GM12875 (cell line): ENCODE data around the gene TAF11L4.
"Not testable (repeated sequence)": the region's sequence is repeated elsewhere in the genome, so short reads cannot be mapped to it uniquely, and the experiment has no call there.

Experiments used
- H3K4me3 ChIP-seq: one replicate; pipeline ENCODE4 v1.5.1; 2011; ENCODE audit warnings: low read depth, low read length, control low read depth
- CTCF ChIP-seq: IDR thresholded peaks from 2 replicates; pipeline ENCODE4 v1.5.1; 2011; ENCODE audit warnings: low read depth, mild to moderate bottlenecking, control low read depth, inconsistent platforms, low read length, moderate library complexity, borderline replicate concordance; ENCODE audit not compliant: insufficient read depth

Gene TAF11L4

GRCh38 chr5:17521501-17521900, at the start of gene TAF11L4:
Gene TAF11L4 (plus strand): TSS chr5:17521801.
- not testable (repeated sequence) for H3K4me3 ChIP-seq

- not testable (repeated sequence) for H3K4me3 ChIP-seq
These were observed 46.5 kb upstream of the TAF11L4 start for GRCh38 chr5:17475064-17475463.

- H3K4me3 ChIP-seq: no peak overlapping the region
- no peak for TF ChIP-seq CTCF
These were observed 44.6 kb upstream of the TAF11L4 start for GRCh38 chr5:17477043-17477442.

GRCh38 chr5:17477573-17478265, 43.9 kb upstream of the TAF11L4 start:
- H3K4me3 ChIP-seq: no peak overlapping the region
- no peak for TF ChIP-seq CTCF

GRCh38 chr5:17481378-17481777, 40.2 kb upstream of the TAF11L4 start:
- H3K4me3 ChIP-seq: no peak overlapping the region
- no peak for TF ChIP-seq CTCF

- H3K4me3 ChIP-seq: no peak overlapping the region
- TF ChIP-seq CTCF: no peak
These were observed 38.8 kb upstream of the TAF11L4 start for GRCh38 chr5:17482790-17483189.

- H3K4me3 ChIP-seq: not testable (repeated sequence)
These were observed 35.0 kb upstream of the TAF11L4 start for GRCh38 chr5:17486464-17487173.

- TF ChIP-seq CTCF: no peak
- H3K4me3 ChIP-seq: no peak overlapping the region
These were observed 34.5 kb upstream of the TAF11L4 start for GRCh38 chr5:17487174-17487512.

GRCh38 chr5:17491257-17491656, 30.3 kb upstream of the TAF11L4 start:
- H3K4me3 ChIP-seq: not testable (repeated sequence)
